NCI-H187 (cell line): ENCODE measurements around the gene KLRG1.

ENCODE experiments used
- DNase-seq, 2 experiments: peaks; one replicate each; lab custom pipeline; 2025; lab: John Stamatoyannopoulos, UW

Gene KLRG1

DNA sequence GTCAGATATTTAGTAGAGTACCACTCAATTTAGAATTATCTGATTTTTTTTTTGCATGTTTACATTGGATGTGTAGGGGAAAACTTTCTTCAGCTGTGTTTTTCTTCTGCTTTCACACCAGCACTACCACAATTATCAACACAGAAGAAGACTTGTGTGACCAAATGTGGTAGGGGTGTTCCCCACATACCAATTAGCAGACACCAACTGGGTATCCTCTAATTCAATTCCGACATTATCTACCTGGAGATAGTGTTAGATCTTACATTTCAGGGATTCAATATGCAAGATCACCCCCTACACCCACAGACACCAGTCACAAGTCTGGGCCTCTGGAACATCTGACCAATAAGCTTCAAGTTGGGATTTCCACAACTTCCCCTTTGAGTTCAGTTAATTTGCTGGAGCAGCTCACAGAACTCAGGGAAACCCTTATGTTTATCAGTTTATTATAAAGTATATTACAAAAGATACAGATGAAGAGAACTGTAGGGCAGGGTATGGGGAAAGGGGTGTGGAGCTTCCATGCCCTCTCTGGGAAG, 4.1 kb upstream of the KLRG1 start:
- DNase-seq = no peak

GRCh38 chr12:8987163-8987562, 2.2 kb upstream of the KLRG1 start:
- DNase-seq = no peak

- no peak for DNase-seq
These were observed 1.7 kb upstream of the KLRG1 start for GRCh38 chr12:8987685-8988084.

GRCh38 chr12:8991371-8992345, 2.3 kb downstream of the KLRG1 start:
- no peak for DNase-seq

DNA sequence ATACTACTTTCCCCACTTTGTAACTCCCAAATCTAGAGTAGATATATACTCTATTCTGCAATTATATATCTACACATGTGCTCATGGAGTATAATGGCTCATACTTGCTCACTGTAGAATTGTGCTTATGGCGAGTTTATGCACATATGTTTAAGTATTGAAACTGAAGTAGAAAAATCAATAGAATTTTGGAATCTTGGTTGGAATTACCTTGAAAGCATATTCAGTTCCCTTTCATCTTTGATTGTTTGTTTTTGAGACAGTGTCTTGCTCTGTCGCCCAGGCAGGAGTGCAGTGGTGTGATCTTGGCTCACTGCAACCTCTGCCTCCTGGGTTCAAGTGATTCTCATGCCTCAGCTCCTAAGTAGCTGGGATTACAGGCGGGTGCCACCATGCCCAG, 4.5 kb downstream of the KLRG1 start:
- no peak for DNase-seq

DNA sequence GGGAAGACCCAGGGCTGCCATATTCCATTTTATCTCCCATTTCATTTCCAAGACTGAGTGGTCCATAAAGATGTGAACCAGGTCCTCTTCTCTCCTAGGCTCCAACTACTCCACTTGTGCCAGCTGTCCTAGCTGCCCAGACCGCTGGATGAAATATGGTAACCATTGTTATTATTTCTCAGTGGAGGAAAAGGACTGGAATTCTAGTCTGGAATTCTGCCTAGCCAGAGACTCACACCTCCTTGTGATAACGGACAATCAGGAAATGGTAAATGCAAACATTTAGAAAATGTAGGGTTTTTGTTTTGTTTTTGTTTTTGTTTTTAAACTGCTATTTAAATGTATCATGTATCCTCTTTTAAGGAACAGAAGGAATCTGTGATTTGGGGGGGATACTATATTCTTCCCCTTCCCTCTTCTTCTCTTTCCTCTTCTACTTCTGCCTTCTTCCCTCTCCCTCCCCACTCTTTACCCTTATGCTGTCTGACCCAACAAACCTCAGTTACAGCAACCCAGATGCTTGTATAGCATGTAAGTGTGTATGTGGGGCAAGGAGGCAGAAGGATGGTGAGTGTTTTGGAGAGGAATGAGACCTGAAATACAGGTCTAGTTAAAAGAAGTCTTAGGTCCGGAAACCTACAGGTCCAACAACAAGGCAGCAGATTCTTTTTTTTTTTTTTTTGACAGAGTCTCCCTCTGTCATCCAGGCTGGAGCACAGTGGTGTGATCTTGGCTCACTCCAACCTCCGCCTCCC, 5.9 kb downstream of the KLRG1 start:
- no peak for DNase-seq

DNA sequence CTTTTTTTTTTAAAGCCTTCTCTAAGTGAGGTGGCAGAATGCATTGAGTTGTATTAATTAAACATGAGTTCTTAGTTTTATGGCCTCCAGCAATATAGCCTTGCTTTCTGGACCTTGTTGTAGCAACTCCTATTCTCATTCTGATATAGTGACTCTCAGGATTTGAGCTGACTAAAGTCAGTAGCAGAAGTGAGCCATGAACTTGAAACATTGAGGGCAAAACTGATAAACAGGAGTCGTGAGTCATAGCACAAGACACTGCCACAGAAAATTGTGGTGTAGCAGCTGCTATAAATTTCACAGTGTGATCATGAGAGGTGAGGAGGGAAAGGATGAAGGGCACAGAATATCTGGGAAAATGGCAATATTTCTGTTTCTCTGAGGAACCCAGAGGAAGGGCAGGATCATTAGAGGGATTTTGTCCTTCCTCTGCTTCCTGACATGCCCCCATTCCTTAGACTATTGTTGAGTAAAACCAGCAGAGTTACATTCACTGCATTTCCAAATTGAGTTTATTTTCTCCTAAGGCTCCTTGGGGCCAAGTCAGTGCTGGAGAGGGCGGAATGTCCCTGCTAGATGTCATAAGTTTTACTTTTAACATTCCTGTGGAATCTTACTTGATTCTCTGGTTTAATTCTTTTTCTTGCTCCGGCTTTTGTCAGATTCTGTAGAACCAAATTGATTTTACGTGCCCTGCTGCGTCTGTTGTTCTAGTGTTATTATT, 7.5 kb downstream of the KLRG1 start:
- DNase-seq = no peak

- DNase-seq = no peak
These were observed 11.9 kb downstream of the KLRG1 start for GRCh38 chr12:9001233-9001632.

- DNase-seq = no peak
These were observed 13.0 kb downstream of the KLRG1 start for GRCh38 chr12:9002335-9002734.

- no peak for DNase-seq
These were observed 33.2 kb downstream of the KLRG1 start for GRCh38 chr12:9022592-9022991.

- no peak for DNase-seq
These were observed 35.2 kb downstream of the KLRG1 start for GRCh38 chr12:9024512-9024911.

DNA sequence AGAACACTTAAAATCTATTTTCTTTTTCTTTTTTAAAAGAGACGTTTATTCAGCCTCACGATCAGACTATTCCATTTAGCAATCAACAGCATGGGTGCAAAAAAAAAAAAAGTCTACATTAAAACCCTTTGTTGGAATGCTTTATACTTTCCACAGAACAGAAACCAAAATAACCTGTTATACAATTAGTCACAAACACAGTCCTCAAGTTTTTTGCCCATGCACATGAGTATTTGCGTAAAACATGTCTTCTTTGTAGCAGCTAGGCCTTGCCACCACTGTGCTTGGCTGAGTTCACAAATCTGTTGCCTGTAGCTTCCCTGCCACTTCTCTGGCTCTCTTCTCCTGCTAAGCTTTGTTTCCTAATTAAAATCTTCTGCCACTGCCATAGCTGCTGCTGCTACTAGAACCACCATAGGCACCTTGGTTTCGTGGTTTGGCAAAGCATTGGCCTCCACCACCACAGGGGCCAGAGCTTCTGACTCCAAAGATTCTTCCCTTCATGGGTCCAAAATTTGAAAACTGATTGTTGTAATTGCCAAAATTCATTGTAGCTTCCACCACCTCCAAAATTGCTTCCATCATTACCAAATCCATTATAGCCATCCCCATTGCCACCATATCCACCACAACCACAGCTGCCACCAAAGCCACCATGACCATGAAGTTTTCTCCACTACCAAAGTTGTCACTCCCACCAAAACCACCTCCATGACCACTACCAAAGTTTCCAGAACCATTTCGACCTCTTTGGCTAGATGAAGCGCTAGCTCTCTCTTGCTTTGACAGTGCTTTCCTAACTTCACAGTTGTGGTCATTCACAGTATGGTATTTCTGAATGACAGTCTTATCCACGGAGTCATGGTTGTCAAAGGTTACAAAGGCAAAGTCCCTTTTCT, 38.1 kb downstream of the KLRG1 start:
- DNase-seq = no peak

DNA sequence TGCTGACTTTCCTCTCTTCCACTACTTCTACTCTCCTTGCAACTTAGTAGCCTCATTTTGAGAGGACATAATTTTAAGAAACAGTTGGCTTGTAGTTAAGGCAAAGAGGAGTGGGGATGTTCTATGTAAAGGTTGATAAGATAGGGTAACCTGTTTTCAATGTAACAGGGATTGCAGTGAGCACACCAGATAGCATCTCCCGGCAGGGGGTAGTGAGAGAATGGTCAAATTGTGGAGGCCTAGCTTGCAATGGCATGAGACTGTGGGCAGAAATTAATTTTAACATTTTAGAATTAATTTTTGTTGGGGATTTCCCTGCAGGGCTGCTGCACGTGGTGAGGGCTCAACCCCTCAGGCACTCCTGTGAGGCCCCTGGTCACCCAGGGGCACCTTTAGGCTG, 41.4 kb downstream of the KLRG1 start:
- DNase-seq = no peak

GRCh38 chr12:9032202-9032964, 43.0 kb downstream of the KLRG1 start:
- no peak for DNase-seq

- no peak for DNase-seq
These were observed 44.0 kb downstream of the KLRG1 start for GRCh38 chr12:9033265-9033887.

- DNase-seq = no peak
These were observed 44.7 kb downstream of the KLRG1 start for GRCh38 chr12:9034095-9034494.

- DNase-seq = no peak
These were observed 46.9 kb downstream of the KLRG1 start for GRCh38 chr12:9036227-9036626.

DNA sequence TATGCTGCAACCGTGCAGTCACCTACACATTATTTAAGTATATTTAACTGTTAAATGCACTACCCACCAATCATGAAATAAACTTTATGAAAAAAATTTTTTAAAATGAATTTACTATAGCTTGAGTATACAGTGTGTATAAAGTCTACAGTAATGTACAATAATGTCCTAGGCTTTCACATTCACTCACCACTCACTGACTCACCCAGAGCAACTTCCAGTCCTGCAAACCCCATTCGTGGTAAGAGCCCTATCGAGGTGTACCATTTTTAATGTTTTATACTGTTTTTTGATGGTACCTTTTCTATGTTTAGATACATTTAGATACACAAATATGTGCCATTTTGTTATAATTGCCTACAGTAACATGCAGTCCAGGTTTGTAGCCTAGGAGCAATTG, 48.1 kb downstream of the KLRG1 start:
- DNase-seq = no peak

DNA sequence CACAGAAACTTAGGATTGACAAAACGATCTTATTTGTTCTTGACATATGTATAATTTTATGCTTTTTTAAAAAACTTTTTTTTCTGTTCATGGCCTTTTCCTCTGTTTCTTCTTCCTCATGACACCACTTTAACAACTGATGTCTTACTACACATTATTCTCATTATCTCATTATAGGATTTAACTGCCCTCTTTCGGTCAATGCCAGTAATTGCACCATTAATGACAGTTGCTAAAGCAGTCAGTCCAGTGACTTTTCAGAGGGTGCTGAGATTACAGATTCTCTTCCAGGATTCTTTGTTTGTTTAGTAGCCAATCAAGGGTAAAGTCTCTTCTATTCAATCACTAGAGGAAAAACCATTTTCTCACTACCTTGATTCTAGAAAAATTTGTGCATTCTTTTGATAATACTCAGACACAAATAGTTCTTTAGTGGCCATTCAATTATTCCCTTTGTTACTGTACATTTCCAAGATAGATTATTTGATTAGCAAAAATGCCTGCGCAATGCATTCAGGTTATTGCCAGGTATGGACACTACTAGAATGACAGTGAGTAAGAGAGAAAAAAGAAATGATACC, 50.1 kb downstream of the KLRG1 start:
- DNase-seq = no peak
